Lower leg skin (tissue), 4 donors: ENCODE data around the gene ZNF573. TPM values are rescaled to one million over a fixed set of nuclear protein-coding genes. Genes with fewer than 3 reads are reported as not detected.

Experiments
- DNase-seq, 2 donors: peaks; one replicate each; pipeline ENCODE4 v3.0.0-alpha.2; 2019; ENCODE audit warnings: low spot score in 2 of 2
- H3K4me3 ChIP-seq: fragments of 200-600 bp; sonication (generic); 2 replicates; pipeline ENCODE4 v1.5.1; 2017; ENCODE audit warnings: mild to moderate bottlenecking, low read depth; ENCODE audit not compliant: poor library complexity, severe bottlenecking
- POLR2A ChIP-seq, 2 donors: fragments of 450-650 bp; IDR thresholded peaks; one replicate each; pipeline ENCODE4 v1.6.1; 2016 to 2017; ENCODE audit warnings: antibody characterized with exemption in 2 of 2, mild to moderate bottlenecking in 1 of 2, moderate library complexity in 1 of 2
- WGBS, 2 donors: methylation state at CpG; one replicate each; pipeline ENCODE4 v1.1.5; 2018; 5-methylcytosine and 5-hydroxymethylcytosine counted together
- intact Hi-C: fragments of 100-400 bp; cut with DNase I; formaldehyde crosslinking; loops from one replicate; pipeline ENCODE4 v1.15.0; 2023; ENCODE audit warnings: low total_unique reads
- total RNA-seq, 4 donors: library from RNA; depleted of rRNA; stranded (reverse); fragments of >200 nt; gene quantifications; one replicate each; pipeline ENCODE4 v1.1.0, GENCODE V29; 2016
- TF ChIP-seq, protein P1 (sequence below), 3 donors: fragments of 450-650 bp; IDR thresholded peaks; one replicate each; pipeline ENCODE4 v1.5.1; 2016; ENCODE audit warnings: antibody characterized with exemption in 3 of 3, mild to moderate bottlenecking in 3 of 3, moderate library complexity in 2 of 3

The ZNF573 gene
- total RNA-seq, 4 donors from 2014 or later: 3.9 to 9.4 (median 6.4) TPM

- TF ChIP-seq, protein P1, sequence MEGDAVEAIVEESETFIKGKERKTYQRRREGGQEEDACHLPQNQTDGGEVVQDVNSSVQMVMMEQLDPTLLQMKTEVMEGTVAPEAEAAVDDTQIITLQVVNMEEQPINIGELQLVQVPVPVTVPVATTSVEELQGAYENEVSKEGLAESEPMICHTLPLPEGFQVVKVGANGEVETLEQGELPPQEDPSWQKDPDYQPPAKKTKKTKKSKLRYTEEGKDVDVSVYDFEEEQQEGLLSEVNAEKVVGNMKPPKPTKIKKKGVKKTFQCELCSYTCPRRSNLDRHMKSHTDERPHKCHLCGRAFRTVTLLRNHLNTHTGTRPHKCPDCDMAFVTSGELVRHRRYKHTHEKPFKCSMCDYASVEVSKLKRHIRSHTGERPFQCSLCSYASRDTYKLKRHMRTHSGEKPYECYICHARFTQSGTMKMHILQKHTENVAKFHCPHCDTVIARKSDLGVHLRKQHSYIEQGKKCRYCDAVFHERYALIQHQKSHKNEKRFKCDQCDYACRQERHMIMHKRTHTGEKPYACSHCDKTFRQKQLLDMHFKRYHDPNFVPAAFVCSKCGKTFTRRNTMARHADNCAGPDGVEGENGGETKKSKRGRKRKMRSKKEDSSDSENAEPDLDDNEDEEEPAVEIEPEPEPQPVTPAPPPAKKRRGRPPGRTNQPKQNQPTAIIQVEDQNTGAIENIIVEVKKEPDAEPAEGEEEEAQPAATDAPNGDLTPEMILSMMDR (IDR thresholded peaks at IDR 0.05): no peak
- TF ChIP-seq POLR2A (IDR thresholded peaks at IDR 0.05): no peak
- WGBS, 2 donors: 93 to 94% methylated on average over 7 of the region's 7 CpGs
- no peak overlapping the region for H3K4me3 ChIP-seq
- no peak for DNase-seq
- intact Hi-C loops: no loop called here
Measured at GRCh38 chr19:37706052-37706605, 73.3 kb downstream of the ZNF573 start.

DNA sequence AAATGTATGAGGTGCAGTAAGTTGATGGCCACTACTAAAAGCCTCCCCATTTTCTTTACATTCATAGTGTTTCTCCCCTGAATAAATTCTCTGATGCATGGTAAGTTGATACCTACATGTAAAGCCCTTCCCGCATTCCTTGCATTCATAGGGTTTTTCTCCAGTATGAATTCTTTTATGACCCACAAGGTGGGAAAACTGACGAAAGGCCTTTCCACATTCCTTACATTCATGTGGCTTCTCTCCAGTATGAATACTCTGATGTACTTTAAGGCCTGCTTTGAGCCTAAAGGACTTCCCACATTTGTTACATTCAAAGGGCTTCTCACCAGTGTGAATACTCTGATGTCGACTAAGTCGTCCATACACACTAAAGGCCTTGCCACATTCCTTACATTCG lies 80.3 kb downstream of the ZNF573 start:
- intact Hi-C loops: no loop called here
- TF ChIP-seq POLR2A (IDR thresholded peaks at IDR 0.05): no peak
- TF ChIP-seq, protein P1 (IDR thresholded peaks at IDR 0.05): no peak
- DNase-seq: no peak
- no peak overlapping the region for H3K4me3 ChIP-seq
- WGBS, 2 donors: 84 to 88% methylated on average over 5 of the region's 5 CpGs

- no peak for DNase-seq
- intact Hi-C loops: no loop called here
- H3K4me3 ChIP-seq: no peak overlapping the region
- 89% methylated on average over 6 of the region's 6 CpGs for WGBS, 2 donors
- TF ChIP-seq, protein P1 (IDR thresholded peaks at IDR 0.05): no peak
- no peak for TF ChIP-seq POLR2A (IDR thresholded peaks at IDR 0.05)
Measured at GRCh38 chr19:37698216-37698615, 81.2 kb downstream of the ZNF573 start.

GRCh38 chr19:37695144-37695899 lies 84.1 kb downstream of the ZNF573 start:
- 72 to 83% methylated on average over 3 of the region's 3 CpGs for WGBS, 2 donors
- intact Hi-C loops: no loop called here
- no peak for DNase-seq
- TF ChIP-seq POLR2A (IDR thresholded peaks at IDR 0.05): no peak
- TF ChIP-seq, protein P1 (IDR thresholded peaks at IDR 0.05): no peak
- H3K4me3 ChIP-seq: no peak overlapping the region

DNA sequence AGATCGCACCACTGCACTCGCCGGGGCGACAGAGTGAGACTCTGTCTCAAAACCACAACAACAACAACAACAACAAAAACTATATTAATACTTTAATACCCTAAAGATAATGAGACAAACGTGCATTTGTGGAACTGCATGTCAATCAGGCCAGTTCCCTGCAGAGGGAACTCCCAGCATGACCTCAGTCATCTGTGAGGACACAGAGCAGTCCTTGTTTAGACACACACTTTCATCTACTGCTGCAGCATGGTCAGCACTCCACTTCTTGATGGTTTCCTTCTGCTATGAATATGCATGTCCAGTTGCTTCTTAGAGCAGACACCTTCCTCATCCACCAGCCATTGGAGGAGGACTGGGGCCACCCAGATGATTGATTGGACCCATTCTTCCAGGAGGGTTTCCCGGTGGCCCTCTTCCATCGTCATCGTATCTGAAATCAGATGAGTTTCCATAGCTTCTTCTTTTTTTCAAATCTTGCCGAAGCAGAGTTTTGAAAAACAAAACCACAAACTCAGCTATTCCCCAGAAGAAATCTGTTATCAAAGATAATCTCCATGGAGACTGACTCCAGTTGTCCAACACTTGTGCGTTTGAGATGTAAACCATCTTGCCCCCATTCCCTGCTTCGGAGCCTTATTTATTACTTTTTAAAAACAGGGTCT lies 86.3 kb downstream of the ZNF573 start:
- no peak overlapping the region for H3K4me3 ChIP-seq
- TF ChIP-seq POLR2A (IDR thresholded peaks at IDR 0.05): no peak
- TF ChIP-seq, protein P1 (IDR thresholded peaks at IDR 0.05): no peak
- no peak for DNase-seq
- 79 to 85% methylated on average over 11 of the region's 11 CpGs for WGBS, 2 donors
- intact Hi-C loops: no loop called here
